Spleen (tissue), 11 donors: ENCODE measurements around the gene CIPC. TPM values are rescaled to one million over a fixed set of nuclear protein-coding genes. Genes with fewer than 3 reads are reported as not detected.
A peak's percentile ranks its signal among the peaks of the same experiment; 100 is the strongest.

Source experiments
- DNase-seq: peaks from one replicate; pipeline ENCODE4 v3.0.0-alpha.2; 2020
- H3K27ac ChIP-seq, 8 donors: fragments of 200-600 bp; sonication (generic) in 7 of 8; 1 replicate in 4 of 8; 2 replicates in 4 of 8; pipeline versions ENCODE4 v1.5.0 to v1.8.0; 2016 to 2021; ENCODE audit warnings: inconsistent platforms in 4 of 8, mild to moderate bottlenecking in 4 of 8, moderate library complexity in 1 of 8
- H3K27me3 ChIP-seq, 7 donors: fragments of 200-600 bp; sonication (generic) in 6 of 7; replicated peaks in 1 of 7; 1 replicate in 4 of 7; 2 replicates in 3 of 7; pipeline versions ENCODE4 v1.5.0 to v1.8.0; 2016 to 2021; ENCODE audit warnings: inconsistent platforms in 3 of 7, mild to moderate bottlenecking in 1 of 7
- H3K36me3 ChIP-seq, 6 donors: fragments of 200-600 bp; sonication (generic) in 5 of 6; 1 replicate in 4 of 6; 2 replicates in 2 of 6; pipeline versions ENCODE4 v1.5.0 to v1.8.0; 2016 to 2021; ENCODE audit warnings: inconsistent platforms in 2 of 6
- H3K4me1 ChIP-seq, 6 donors: fragments of 200-600 bp; sonication (generic) in 5 of 6; 1 replicate in 3 of 6; 2 replicates in 3 of 6; pipeline versions ENCODE4 v1.5.0 to v1.8.0; 2016 to 2021; ENCODE audit warnings: inconsistent platforms in 3 of 6
- H3K4me3 ChIP-seq, 8 donors: fragments of 200-600 bp; sonication (generic) in 7 of 8; 1 replicate in 4 of 8; 2 replicates in 4 of 8; pipeline versions ENCODE4 v1.5.0 to v1.8.0; 2016 to 2021; ENCODE audit warnings: inconsistent platforms in 4 of 8, mild to moderate bottlenecking in 4 of 8, moderate library complexity in 2 of 8
- H3K9me3 ChIP-seq, 8 donors: fragments of 200-600 bp; sonication (generic) in 7 of 8; 1 replicate in 4 of 8; 2 replicates in 4 of 8; pipeline versions ENCODE4 v1.5.0 to v1.8.0; 2016 to 2021; ENCODE audit warnings: inconsistent platforms in 4 of 8
- POLR2A ChIP-seq, 3 donors: fragments of 450-650 bp; IDR thresholded peaks; one replicate each; pipeline ENCODE4 v1.5.1; 2017; ENCODE audit warnings: antibody characterized with exemption in 3 of 3, mild to moderate bottlenecking in 1 of 3
- POLR2AphosphoS5 ChIP-seq, 3 donors: sonication (generic); formaldehyde crosslinking; IDR thresholded peaks; one replicate each; pipeline ENCODE4 v1.5.1; 2017; ENCODE audit warnings: antibody characterized with exemption in 3 of 3
- WGBS, 5 donors: extraction: QIAGEN DNeasy Blood & Tissue Kit in 3 of 5; methylation state at CpG; one replicate each; pipeline versions ENCODE4 v1.1.5 to v1.1.7; 2013 to 2018; 5-methylcytosine and 5-hydroxymethylcytosine counted together
- intact Hi-C: fragments of 100-400 bp; cut with DNase I; formaldehyde crosslinking; loops from one replicate; pipeline ENCODE4 v1.15.0; 2023; ENCODE audit warnings: low total_unique reads
- polyA plus RNA-seq, 3 donors: library from polyadenylated mRNA; stranded (reverse); fragments of 200-250 nt; gene quantifications; one replicate each; pipeline ENCODE4 v1.2.1, GENCODE V29; 2013
- total RNA-seq, 7 donors: library from RNA; depleted of rRNA in 3 of 7; stranded (reverse); fragments of >200 nt in 3 of 7; fragmentation: NEBNext Ultra II Directional in 4 of 7; extraction: Animal tissue kit (Norgen Biotek cat#: 25700) in 4 of 7; gene quantifications; one replicate each; pipeline versions ENCODE4 v1.1.0 to v1.2.1, GENCODE V29; 2016 to 2021
- TF ChIP-seq, protein P1 (sequence below), 11 experiments: fragments of 200-600 bp in 7 of 11; fragments of 450-650 bp in 4 of 11; sonication (generic) in 4 of 11; IDR thresholded peaks in 8 of 11; conservative IDR thresholded peaks in 3 of 11; 1 replicate in 7 of 11; 2 replicates in 4 of 11; pipeline versions ENCODE4 v1.4.0 to v1.8.0; 2016 to 2021; ENCODE audit warnings: antibody characterized with exemption in 11 of 11, inconsistent platforms in 4 of 11, mild to moderate bottlenecking in 1 of 11
- donor health status: healthy with polysubstance abuse.
- donor health status: DM: no; HTN: no; CAD: no; lungs with moderate emphysema.
- donor health status: DM: no; HTN: no; CAD: no.
- donor health status: Bipolar disorder and iron deficiency.
- donor health status: healthy.
- donor health status: DM: no; HTN: no; CAD: no.
- donor health status: DM: yes; HTN: yes; CAD: no.

Gene CIPC
- total and polyA plus RNA-seq, 10 donors = 4.2 to 33.8 (median 17.7) TPM

DNA sequence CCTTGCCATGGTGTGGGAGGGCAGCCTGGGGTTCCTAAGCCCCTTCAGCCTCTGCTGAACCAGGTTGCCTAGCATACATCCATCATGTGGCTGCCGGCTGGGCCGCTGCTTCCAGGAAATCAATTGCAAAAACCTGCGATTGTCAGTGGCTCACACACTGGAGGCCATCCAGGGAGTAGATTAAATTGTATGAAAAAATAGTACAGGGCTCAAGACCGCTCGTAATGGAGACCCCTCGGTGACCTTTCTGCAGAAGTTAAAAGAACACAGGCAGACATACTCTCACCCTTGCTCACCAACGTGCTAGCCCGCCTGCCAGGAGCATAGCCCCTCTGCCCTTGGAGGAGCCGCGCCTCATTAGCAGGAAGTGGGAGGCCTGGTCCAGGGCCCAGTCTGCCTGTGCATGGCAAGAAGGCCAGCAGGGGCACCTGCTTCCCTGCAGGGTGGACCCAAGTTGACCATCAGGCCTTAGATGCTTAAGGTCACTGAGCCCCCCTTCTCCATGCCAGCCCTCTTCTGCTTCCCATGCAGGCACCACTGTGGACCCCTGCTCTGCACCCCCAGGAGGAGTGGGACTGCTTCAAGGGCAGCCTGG, 31.4 kb upstream of the CIPC start:
- H3K4me1 ChIP-seq = peaks cover 0 to 41% (median 29%) of the 10 kb centered on the region in 6 donors
- H3K36me3 ChIP-seq = peaks cover 0 to 6% (median 0%) of the 10 kb centered on the region in 6 donors
- H3K27ac ChIP-seq = peak overlapping the region in 1 of 8 donors; percentile 11
- no peaks in the 10 kb centered on the region for H3K9me3 ChIP-seq
- peaks cover 0 to 22% (median 0%) of the 10 kb centered on the region in 7 donors for H3K27me3 ChIP-seq
- TF ChIP-seq, protein P1, sequence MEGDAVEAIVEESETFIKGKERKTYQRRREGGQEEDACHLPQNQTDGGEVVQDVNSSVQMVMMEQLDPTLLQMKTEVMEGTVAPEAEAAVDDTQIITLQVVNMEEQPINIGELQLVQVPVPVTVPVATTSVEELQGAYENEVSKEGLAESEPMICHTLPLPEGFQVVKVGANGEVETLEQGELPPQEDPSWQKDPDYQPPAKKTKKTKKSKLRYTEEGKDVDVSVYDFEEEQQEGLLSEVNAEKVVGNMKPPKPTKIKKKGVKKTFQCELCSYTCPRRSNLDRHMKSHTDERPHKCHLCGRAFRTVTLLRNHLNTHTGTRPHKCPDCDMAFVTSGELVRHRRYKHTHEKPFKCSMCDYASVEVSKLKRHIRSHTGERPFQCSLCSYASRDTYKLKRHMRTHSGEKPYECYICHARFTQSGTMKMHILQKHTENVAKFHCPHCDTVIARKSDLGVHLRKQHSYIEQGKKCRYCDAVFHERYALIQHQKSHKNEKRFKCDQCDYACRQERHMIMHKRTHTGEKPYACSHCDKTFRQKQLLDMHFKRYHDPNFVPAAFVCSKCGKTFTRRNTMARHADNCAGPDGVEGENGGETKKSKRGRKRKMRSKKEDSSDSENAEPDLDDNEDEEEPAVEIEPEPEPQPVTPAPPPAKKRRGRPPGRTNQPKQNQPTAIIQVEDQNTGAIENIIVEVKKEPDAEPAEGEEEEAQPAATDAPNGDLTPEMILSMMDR (IDR thresholded peaks at IDR 0.05 in 8 of 11, conservative IDR thresholded peaks at IDR 0.05 in 3 of 11) = no peak
- peak in 1 of 3 donors; percentile 18 for TF ChIP-seq POLR2AphosphoS5 (IDR thresholded peaks at IDR 0.05)
- DNase-seq = no peak
- no peak overlapping the region for H3K4me3 ChIP-seq
- WGBS, 5 donors = 61 to 69% (median 68%) methylated on average over 4 to 10 of the region's 10 CpGs
- intact Hi-C loops = no loop called here

DNA sequence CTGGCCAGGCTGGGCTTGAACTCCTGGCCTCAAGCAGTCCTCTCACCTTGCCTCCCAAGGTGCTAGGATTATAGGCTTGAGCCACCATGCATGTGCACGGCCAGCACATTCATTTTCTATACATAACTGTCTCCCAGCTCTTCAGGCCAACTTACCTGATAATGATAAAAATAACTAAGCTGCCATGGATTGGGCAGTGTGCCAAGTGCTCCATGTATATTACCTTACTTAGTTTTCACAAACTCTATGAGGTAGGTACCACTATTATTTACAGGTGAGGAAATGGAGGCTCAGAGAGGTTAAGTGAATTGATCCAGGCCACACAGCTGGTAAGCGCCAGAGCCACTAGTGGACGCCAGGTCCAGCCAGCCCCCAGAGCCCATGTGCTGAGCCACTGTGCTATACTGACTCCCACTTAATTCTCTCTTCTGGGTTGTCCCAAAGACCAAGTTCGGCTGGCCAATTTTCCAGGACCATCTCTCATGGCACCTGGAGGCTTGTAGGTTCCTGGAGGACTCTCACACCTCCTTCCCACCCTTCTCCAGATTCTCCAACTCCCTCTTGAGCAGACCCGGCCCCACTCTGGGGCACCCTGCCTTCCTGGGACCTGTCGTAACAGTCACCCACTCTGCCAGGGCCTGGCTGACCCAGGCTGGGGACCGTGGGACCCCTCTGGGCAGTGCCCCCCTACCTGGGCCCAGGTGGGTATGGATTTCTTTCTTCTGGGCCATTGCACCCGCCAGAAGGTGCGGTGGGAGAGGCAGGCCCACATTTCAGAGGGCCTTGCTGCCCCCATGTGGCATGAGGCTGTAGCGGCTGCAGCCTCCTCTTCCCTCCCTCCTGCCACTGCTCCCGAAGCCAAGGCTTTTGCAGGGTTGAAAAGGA, 30.2 kb upstream of the CIPC start:
- DNase-seq = peak; percentile 86
- WGBS, 5 donors = 46 to 52% (median 49%) methylated on average over 10 to 11 of the region's 11 CpGs

DNA sequence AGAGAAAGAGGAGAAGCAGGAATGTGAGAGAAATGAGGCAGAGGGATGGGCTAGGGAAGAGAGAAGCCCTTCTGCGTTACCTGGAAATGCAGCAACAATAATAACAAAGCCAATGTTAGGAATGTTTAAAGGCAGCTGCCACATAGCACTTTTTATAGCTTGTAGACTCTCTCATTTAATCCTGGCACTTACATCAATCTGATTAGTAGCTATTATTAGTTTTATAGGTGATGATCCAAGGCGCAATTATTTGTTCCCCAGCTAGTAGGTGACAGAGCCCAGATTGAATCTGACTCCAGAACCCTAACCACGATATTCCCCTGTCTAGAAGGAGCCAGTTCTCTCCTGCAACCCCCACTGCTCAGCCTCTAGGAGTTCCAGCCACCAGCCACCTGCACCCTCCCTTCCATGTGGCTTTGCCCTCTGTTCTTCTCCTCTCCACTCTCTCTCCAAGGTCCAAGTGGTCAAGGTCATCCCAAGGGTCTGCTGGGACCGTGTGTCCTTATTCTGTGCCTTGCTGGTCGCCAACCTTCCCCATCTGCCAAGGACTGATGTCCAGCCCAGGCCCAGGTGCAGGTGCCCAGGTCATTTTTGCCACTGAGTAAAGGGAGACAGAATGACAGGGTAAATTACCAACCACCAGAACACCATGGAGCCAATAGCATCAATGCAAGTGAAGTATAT, 29.4 kb upstream of the CIPC start:
- peaks cover 0 to 22% (median 0%) of the 10 kb centered on the region in 7 donors for H3K27me3 ChIP-seq
- peaks cover 0 to 6% (median 0%) of the 10 kb centered on the region in 6 donors for H3K36me3 ChIP-seq
- peaks cover 0 to 41% (median 29%) of the 10 kb centered on the region in 6 donors for H3K4me1 ChIP-seq
- intact Hi-C loops = no loop called here
- H3K9me3 ChIP-seq = no peaks in the 10 kb centered on the region
- no peak for DNase-seq
- no peak for TF ChIP-seq POLR2A (IDR thresholded peaks at IDR 0.05)
- TF ChIP-seq, protein P1 (IDR thresholded peaks at IDR 0.05 in 8 of 11, conservative IDR thresholded peaks at IDR 0.05 in 3 of 11) = peak in 3 of 11 experiments; percentile 4 to 37 (median 26)
- 60 to 78% (median 68%) methylated on average over 5 of the region's 5 CpGs for WGBS, 5 donors
- H3K4me3 ChIP-seq = no peak overlapping the region
- peak overlapping the region in 1 of 8 donors; percentile 9 for H3K27ac ChIP-seq

More for the DNA sequence above, 30.2 kb upstream of the CIPC start:
- no peaks in the 10 kb centered on the region for H3K9me3 ChIP-seq
- H3K27ac ChIP-seq = peak overlapping the region in 1 of 8 donors; percentile 9
- intact Hi-C loops = no loop called here
- peaks cover 0 to 22% (median 0%) of the 10 kb centered on the region in 7 donors for H3K27me3 ChIP-seq
- no peak overlapping the region for H3K4me3 ChIP-seq
- peaks cover 0 to 6% (median 0%) of the 10 kb centered on the region in 6 donors for H3K36me3 ChIP-seq
- peaks cover 0 to 41% (median 29%) of the 10 kb centered on the region in 6 donors for H3K4me1 ChIP-seq
- peak; percentile 25 to 60 (median 46) for TF ChIP-seq POLR2AphosphoS5 (IDR thresholded peaks at IDR 0.05)
- TF ChIP-seq, protein P1 (IDR thresholded peaks at IDR 0.05 in 8 of 11, conservative IDR thresholded peaks at IDR 0.05 in 3 of 11) = peak; percentile 67 to 90 (median 83)
- TF ChIP-seq POLR2A (IDR thresholded peaks at IDR 0.05) = no peak
